Mesenchymal stem cell (in vitro differentiated cells and primary cell): ENCODE data around the gene TINAG.
A peak's percentile ranks its signal among the peaks of the same experiment; 100 is the strongest.

Experiments
- DNase-seq: peaks from one replicate; pipeline ENCODE4 v3.0.0-alpha.2; 2013
- H2AFZ ChIP-seq: one replicate; pipeline ENCODE4 v1.6.1; 2013; ENCODE audit warnings: low read depth, mild to moderate bottlenecking, control low read depth, inconsistent platforms, low read length, moderate library complexity
- H2AK5ac ChIP-seq: 2 replicates; pipeline ENCODE4 v1.6.1; 2013; ENCODE audit warnings: low read length, moderate library complexity, mild to moderate bottlenecking, inconsistent platforms; ENCODE audit not compliant: severe bottlenecking
- H2BK120ac ChIP-seq: one replicate; pipeline ENCODE4 v1.6.1; 2013; ENCODE audit warnings: low read depth, mild to moderate bottlenecking, inconsistent platforms, low read length, moderate library complexity
- H2BK12ac ChIP-seq, 2 experiments: one replicate each; pipeline ENCODE4 v1.6.1; 2013; ENCODE audit warnings: inconsistent platforms in 2 of 2, low read length in 2 of 2, mild to moderate bottlenecking in 2 of 2, moderate library complexity in 2 of 2, control low read depth in 1 of 2
- H2BK15ac ChIP-seq: one replicate; pipeline ENCODE4 v1.6.1; 2013; ENCODE audit warnings: mild to moderate bottlenecking, low read depth, inconsistent platforms; ENCODE audit not compliant: poor library complexity, severe bottlenecking
- H2BK5ac ChIP-seq: 2 replicates; pipeline ENCODE4 v1.6.1; 2013; ENCODE audit warnings: low read depth, mild to moderate bottlenecking, low read length, control low read depth, inconsistent platforms; ENCODE audit not compliant: poor library complexity, severe bottlenecking
- H3K14ac ChIP-seq, 2 experiments: one replicate each; pipeline ENCODE4 v1.6.1; 2013; ENCODE audit warnings: inconsistent platforms in 2 of 2, low read length in 2 of 2, control low read depth in 1 of 2, mild to moderate bottlenecking in 1 of 2, moderate library complexity in 1 of 2
- H3K18ac ChIP-seq, 2 experiments: one replicate each; pipeline ENCODE4 v1.6.1; 2013; ENCODE audit warnings: inconsistent platforms in 2 of 2, low read length in 2 of 2, control low read depth in 1 of 2, low read depth in 1 of 2, mild to moderate bottlenecking in 1 of 2
- H3K23ac ChIP-seq, 2 experiments: one replicate each; pipeline ENCODE4 v1.6.1; 2013; ENCODE audit warnings: inconsistent platforms in 2 of 2, low read length in 2 of 2, mild to moderate bottlenecking in 2 of 2, moderate library complexity in 2 of 2, control low read depth in 1 of 2
- H3K27ac ChIP-seq: 2 replicates; pipeline ENCODE4 v1.5.1; 2013; ENCODE audit warnings: mild to moderate bottlenecking, moderate library complexity, low read length, control low read depth, inconsistent platforms; ENCODE audit not compliant: poor library complexity, severe bottlenecking
- H3K27me3 ChIP-seq, 2 experiments: 2 replicates each; pipeline versions ENCODE4 v1.6.1 to v1.7.0; 2013; ENCODE audit warnings: low read length in 2 of 2, mild to moderate bottlenecking in 2 of 2, moderate library complexity in 2 of 2, control low read depth in 1 of 2, inconsistent platforms in 1 of 2; ENCODE audit not compliant: control insufficient read depth in 1 of 2, insufficient read depth in 1 of 2
- H3K36me3 ChIP-seq, 2 experiments: 2 replicates each; pipeline versions ENCODE4 v1.6.1 to v1.7.0; 2013; ENCODE audit warnings: low read length in 2 of 2, control low read depth in 1 of 2, inconsistent platforms in 1 of 2, low read depth in 1 of 2, mild to moderate bottlenecking in 1 of 2; ENCODE audit not compliant: insufficient read depth in 2 of 2, control insufficient read depth in 1 of 2
- H3K4ac ChIP-seq, 2 experiments: one replicate each; pipeline ENCODE4 v1.6.1; 2013; ENCODE audit warnings: inconsistent platforms in 2 of 2, low read length in 2 of 2, mild to moderate bottlenecking in 2 of 2, moderate library complexity in 2 of 2, control low read depth in 1 of 2, low read depth in 1 of 2
- H3K4me1 ChIP-seq: 2 replicates; pipeline ENCODE4 v1.6.1; 2013; ENCODE audit warnings: low read depth, low read length, control low read depth; ENCODE audit not compliant: control insufficient read depth, insufficient read depth
- H3K4me2 ChIP-seq: 2 replicates; pipeline ENCODE4 v1.6.1; 2013; ENCODE audit warnings: low read length, mild to moderate bottlenecking, inconsistent platforms; ENCODE audit not compliant: poor library complexity, severe bottlenecking
- H3K4me3 ChIP-seq, 2 experiments: 2 replicates each; pipeline versions ENCODE4 v1.5.1 to v1.7.0; 2013; ENCODE audit warnings: low read length in 2 of 2, mild to moderate bottlenecking in 2 of 2, control low read depth in 1 of 2, low read depth in 1 of 2; ENCODE audit not compliant: insufficient read depth in 1 of 2
- H3K79me1 ChIP-seq: replicated peaks from 2 replicates; pipeline ENCODE4 v1.6.1; 2013; ENCODE audit warnings: mild to moderate bottlenecking, control low read depth, low read length, inconsistent platforms; ENCODE audit not compliant: poor library complexity, severe bottlenecking
- H3K9ac ChIP-seq: 2 replicates; pipeline ENCODE4 v1.7.0; 2013; ENCODE audit warnings: mild to moderate bottlenecking, low read length, moderate library complexity
- H3K9me3 ChIP-seq: 2 replicates; pipeline ENCODE4 v1.7.0; 2013; ENCODE audit warnings: mild to moderate bottlenecking, low read length; ENCODE audit not compliant: control insufficient read depth
- H4K8ac ChIP-seq: one replicate; pipeline ENCODE4 v1.6.1; 2013; ENCODE audit warnings: inconsistent platforms, mild to moderate bottlenecking, low read length, moderate library complexity
- H4K91ac ChIP-seq: one replicate; pipeline ENCODE4 v1.6.1; 2013; ENCODE audit warnings: mild to moderate bottlenecking, low read length, inconsistent platforms
- WGBS: methylation state at CpG from one replicate; pipeline ENCODE4 v1.1.7; 2013; ENCODE audit warnings: mixed read lengths; 5-methylcytosine and 5-hydroxymethylcytosine counted together

TINAG gene

DNA sequence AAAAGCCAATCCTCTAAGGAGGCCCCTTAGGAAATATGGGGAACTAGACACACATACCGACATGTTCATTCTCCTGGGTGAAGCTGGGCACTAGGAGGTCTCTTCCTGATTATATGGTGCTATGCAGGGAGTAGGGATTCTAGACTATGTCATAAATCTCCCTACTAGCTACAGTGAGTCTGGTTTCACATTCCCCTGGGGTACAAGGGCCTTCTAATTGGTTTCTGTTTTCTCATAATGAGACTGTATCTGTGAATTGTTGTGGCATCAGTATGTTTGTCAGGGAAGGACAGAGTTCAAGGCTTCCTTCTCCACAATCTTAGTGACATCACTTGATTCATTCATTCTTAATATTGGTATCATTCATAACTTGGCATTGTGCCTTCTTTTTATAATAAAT is 103.5 kb downstream of the TINAG start:
- Histone ChIP-seq H3K4me2 (no peak overlapping the region), H3K23ac (no peak overlapping the region), H3K18ac (no peak overlapping the region), H3K9ac (no peak overlapping the region), H2BK12ac (no peak overlapping the region), H3K79me1 (no peaks in the 10 kb centered on the region), H2BK15ac (no peak overlapping the region), H3K27ac (no peak overlapping the region), H2AFZ (no peak overlapping the region), H4K91ac (no peak overlapping the region), H2BK120ac (no peak overlapping the region), H4K8ac (no peak overlapping the region), H3K4me1 (no peaks in the 10 kb centered on the region), H3K27me3 (no peaks in the 10 kb centered on the region), H2AK5ac (no peak overlapping the region), H3K4me3 (no peak overlapping the region), H3K36me3 (no peaks in the 10 kb centered on the region), H3K14ac (no peak overlapping the region), H3K9me3 (peaks cover 6% of the 10 kb centered on the region), H2BK5ac (no peak overlapping the region), H3K4ac (no peak overlapping the region)
- 100% methylated on average over 1 of the region's 1 CpG for WGBS
- DNase-seq: no peak

DNA sequence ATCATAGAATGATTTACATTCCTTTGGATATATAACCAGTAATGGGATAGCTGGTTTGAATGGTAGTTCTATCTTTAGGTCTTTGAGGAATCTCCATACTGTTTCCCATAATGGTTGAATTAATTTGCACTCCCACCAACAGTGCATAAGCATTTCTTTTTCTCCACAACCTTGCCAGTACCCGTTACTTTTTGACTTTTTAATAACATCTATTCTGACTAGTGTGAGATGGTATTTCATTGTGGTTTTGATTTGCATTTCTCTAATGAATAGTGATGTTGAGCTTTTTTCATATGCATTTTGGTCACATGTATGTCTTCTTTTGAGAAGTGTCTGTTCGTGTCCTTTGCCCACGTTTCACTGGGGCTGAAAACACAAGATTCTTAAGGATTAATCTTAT is 107.3 kb downstream of the TINAG start:
- no CpG with 5 or more reads among the region's 3 CpGs for WGBS

DNA sequence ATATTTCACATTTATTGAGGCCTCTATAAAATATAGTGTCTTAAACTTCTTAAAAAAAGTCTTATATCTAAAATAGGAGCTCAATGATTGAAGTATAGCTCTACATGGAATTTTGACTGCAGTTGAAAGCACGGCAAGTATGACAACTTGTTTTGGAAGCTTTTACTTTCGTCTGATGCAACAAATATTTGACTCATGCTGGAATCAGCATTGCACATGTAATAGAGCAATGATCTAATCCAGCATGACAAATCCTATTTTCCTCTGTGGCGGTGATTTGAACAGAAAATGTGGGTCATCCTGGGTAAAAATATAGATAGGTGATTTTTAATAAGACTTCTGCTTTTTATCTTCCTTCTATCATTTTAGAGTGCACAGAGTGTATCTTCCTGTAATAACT is 111.6 kb downstream of the TINAG start:
- no peaks in the 10 kb centered on the region for H3K4me1 ChIP-seq
- peak; percentile 81 for DNase-seq
- no peak overlapping the region for H4K91ac ChIP-seq
- H2AK5ac ChIP-seq: no peak overlapping the region
- no peaks in the 10 kb centered on the region for H3K36me3 ChIP-seq
- H3K23ac ChIP-seq: no peak overlapping the region
- no peaks in the 10 kb centered on the region for H3K9me3 ChIP-seq
- H2BK5ac ChIP-seq: no peak overlapping the region
- H2BK12ac ChIP-seq: no peak overlapping the region
- H3K4me3 ChIP-seq: no peak overlapping the region
- peak overlapping the region; percentile 65 for H3K9ac ChIP-seq
- H3K4me2 ChIP-seq: no peak overlapping the region
- no peaks in the 10 kb centered on the region for H3K79me1 ChIP-seq
- no peak overlapping the region for H3K4ac ChIP-seq
- no peak overlapping the region for H2BK15ac ChIP-seq
- H2BK120ac ChIP-seq: no peak overlapping the region
- no peak overlapping the region for H2AFZ ChIP-seq
- peak overlapping the region; percentile 77 for H3K27ac ChIP-seq
- H4K8ac ChIP-seq: no peak overlapping the region
- H3K14ac ChIP-seq: no peak overlapping the region
- 64% methylated on average over 2 of the region's 3 CpGs for WGBS
- no peaks in the 10 kb centered on the region for H3K27me3 ChIP-seq
- no peak overlapping the region for H3K18ac ChIP-seq

More for the DNA sequence above, 107.3 kb downstream of the TINAG start:
- Histone ChIP-seq H2BK5ac (no peak overlapping the region), H3K27ac (no peak overlapping the region), H2AK5ac (no peak overlapping the region), H3K27me3 (no peaks in the 10 kb centered on the region), H3K4me1 (no peaks in the 10 kb centered on the region), H4K91ac (no peak overlapping the region), H2BK12ac (no peak overlapping the region), H3K18ac (no peak overlapping the region), H2BK120ac (no peak overlapping the region), H3K36me3 (no peaks in the 10 kb centered on the region), H2AFZ (no peak overlapping the region), H3K14ac (no peak overlapping the region), H3K79me1 (no peaks in the 10 kb centered on the region), H3K4ac (no peak overlapping the region), H4K8ac (no peak overlapping the region), H3K4me2 (no peak overlapping the region), H3K9ac (no peak overlapping the region), H3K23ac (no peak overlapping the region), H2BK15ac (no peak overlapping the region), H3K9me3 (no peaks in the 10 kb centered on the region), H3K4me3 (no peak overlapping the region)
- no peak for DNase-seq

DNA sequence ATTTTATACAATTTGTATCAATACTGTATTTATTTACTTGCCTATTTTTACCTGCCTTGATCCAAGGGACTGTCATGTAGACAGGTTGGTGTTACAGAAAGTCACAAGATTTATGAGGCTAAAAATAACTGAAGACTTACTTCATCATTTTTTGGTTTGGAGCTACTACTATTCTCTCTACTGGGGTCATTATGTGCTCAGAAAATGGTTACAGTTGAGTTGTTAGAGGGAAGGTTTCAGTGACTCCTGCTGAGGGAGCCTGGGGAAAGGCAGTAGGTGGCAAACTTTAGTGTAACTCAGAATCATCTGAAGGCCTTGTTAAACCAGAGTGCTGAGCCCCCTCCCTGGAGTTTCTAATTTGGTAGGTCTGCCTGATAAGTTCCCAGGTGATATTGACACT is 118.8 kb downstream of the TINAG start:
- H3K4me2 ChIP-seq: no peak overlapping the region

More for the DNA sequence above, 118.8 kb downstream of the TINAG start:
- H4K8ac ChIP-seq: no peak overlapping the region
- H3K4me1 ChIP-seq: no peaks in the 10 kb centered on the region
- H3K27me3 ChIP-seq: no peaks in the 10 kb centered on the region
- no peak for DNase-seq
- H2AFZ ChIP-seq: no peak overlapping the region
- no peak overlapping the region for H2AK5ac ChIP-seq
- H3K9ac ChIP-seq: no peak overlapping the region
- H2BK15ac ChIP-seq: no peak overlapping the region
- no peak overlapping the region for H3K18ac ChIP-seq
- no peak overlapping the region for H2BK5ac ChIP-seq
- no peak overlapping the region for H4K91ac ChIP-seq
- no peaks in the 10 kb centered on the region for H3K9me3 ChIP-seq
- H2BK120ac ChIP-seq: no peak overlapping the region
- no peaks in the 10 kb centered on the region for H3K79me1 ChIP-seq
- no peak overlapping the region for H3K4ac ChIP-seq
- no peak overlapping the region for H2BK12ac ChIP-seq
- H3K23ac ChIP-seq: no peak overlapping the region
- no peaks in the 10 kb centered on the region for H3K36me3 ChIP-seq
- H3K27ac ChIP-seq: peak overlapping the region; percentile 78
- H3K4me3 ChIP-seq: no peak overlapping the region
- no peak overlapping the region for H3K14ac ChIP-seq
